ENCODE measurements around the gene NIPAL1.

DNA sequence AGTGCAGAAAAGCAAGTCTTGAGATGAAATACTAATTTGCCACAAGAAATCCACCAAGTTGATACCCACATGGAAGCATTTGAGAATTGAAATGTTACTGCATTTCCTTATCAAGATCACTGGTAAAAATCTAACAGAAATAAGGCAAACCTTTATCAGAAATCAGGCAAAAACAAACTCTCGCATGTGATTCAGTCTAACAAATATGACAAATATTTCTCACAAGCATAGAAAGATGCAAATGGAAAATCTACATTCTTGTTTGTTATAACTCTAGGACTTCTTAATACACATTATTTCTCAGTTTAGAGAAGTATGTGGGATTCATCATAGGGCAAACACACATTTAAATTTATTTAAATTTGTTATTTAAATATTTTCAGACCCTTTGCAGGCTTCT, 64.6 kb downstream of the NIPAL1 start:
- TF ChIP-seq, protein P1, sequence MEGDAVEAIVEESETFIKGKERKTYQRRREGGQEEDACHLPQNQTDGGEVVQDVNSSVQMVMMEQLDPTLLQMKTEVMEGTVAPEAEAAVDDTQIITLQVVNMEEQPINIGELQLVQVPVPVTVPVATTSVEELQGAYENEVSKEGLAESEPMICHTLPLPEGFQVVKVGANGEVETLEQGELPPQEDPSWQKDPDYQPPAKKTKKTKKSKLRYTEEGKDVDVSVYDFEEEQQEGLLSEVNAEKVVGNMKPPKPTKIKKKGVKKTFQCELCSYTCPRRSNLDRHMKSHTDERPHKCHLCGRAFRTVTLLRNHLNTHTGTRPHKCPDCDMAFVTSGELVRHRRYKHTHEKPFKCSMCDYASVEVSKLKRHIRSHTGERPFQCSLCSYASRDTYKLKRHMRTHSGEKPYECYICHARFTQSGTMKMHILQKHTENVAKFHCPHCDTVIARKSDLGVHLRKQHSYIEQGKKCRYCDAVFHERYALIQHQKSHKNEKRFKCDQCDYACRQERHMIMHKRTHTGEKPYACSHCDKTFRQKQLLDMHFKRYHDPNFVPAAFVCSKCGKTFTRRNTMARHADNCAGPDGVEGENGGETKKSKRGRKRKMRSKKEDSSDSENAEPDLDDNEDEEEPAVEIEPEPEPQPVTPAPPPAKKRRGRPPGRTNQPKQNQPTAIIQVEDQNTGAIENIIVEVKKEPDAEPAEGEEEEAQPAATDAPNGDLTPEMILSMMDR (IDR thresholded peaks at IDR 0.05; ENCODE audit: low read depth, low read length, poor library complexity, severe bottlenecking): no peak
- TF ChIP-seq EZH2phosphoT487 (IDR thresholded peaks at IDR 0.05; ENCODE audit: borderline replicate concordance, low read length): no peak

Data from DOHH2 (cell line).